ENCODE data around the gene NUMBL.

DNA sequence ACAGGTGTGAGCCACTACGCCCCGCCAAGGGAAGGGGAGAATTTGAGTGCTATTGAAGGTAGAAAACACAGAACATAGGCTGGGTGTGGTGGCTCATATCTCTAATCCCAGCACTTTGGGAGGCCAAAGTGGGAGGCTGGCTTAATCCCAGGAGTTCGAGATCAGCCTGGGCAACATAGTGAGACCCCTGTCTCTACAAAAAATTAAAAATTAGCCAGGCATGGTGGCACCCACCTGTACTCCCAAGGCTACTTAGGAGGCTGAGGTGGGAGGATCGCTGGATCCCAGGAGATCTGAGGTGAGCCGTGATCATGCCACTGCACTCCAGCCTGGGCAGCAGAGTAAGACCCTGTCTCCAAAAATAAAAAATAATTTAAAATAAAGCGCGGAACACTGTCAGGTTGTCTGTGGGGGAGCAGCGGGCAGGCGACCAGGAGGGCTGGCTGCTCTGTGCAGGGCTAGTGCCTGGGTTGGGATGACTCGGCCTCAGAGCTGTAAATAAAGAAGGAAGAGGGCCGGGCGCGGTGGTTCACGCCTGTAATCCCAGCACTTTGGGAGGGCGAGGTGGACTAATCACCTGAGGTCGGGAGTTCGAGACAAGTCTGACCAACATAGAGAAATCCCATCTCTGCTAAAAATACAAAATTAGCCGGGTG is 48.3 kb downstream of the NUMBL start:
- TF ChIP-seq EZH2phosphoT487 (IDR thresholded peaks at IDR 0.05; ENCODE audit: insufficient read depth, low read depth), result no peak
- TF ChIP-seq EZH2 (IDR thresholded peaks at IDR 0.05; ENCODE audit: insufficient read depth, poor library complexity, severe bottlenecking), result no peak

Data from GM23248 (cell line).